Motor neuron (in vitro differentiated cells): ENCODE measurements around the gene PGRMC2. TPM values are rescaled to one million over a fixed set of nuclear protein-coding genes. Genes with fewer than 3 reads are reported as not detected.

Experiments used
- ATAC-seq, 8 experiments: fragments of 200-7000 bp; cut with Tn5 transposase; replicated peaks in 6 of 8; 2 replicates each; pipeline ENCODE4 v1.8.0; 2021; ENCODE audit warnings: mild to moderate bottlenecking in 8 of 8, moderate library complexity in 8 of 8
- H3K27ac ChIP-seq, 2 donors: fragments of 250-450 bp; sonication (Bioruptor Pico); 2 replicates each; pipeline ENCODE4 v1.9.0; 2021; ENCODE audit warnings: antibody characterized with exemption in 2 of 2, mild to moderate bottlenecking in 2 of 2, moderate library complexity in 1 of 2
- H3K4me1 ChIP-seq, 2 donors: fragments of 250-450 bp; sonication (Bioruptor Pico); replicated peaks in 1 of 2; 2 replicates each; pipeline ENCODE4 v1.6.1; 2021; ENCODE audit warnings: antibody characterized with exemption in 2 of 2, mild to moderate bottlenecking in 2 of 2, moderate library complexity in 1 of 2
- H3K4me3 ChIP-seq, 5 donors: fragments of 250-450 bp; sonication (Bioruptor Pico); 2 replicates each; pipeline ENCODE4 v1.9.0; 2021; ENCODE audit warnings: antibody characterized with exemption in 5 of 5, mild to moderate bottlenecking in 5 of 5, moderate library complexity in 4 of 5
- WGBS, 10 experiments: fragments of 450-650 bp; shearing (Covaris generic); methylation state at CpG; one replicate each; pipeline ENCODE4 v1.0.0; 2022; 5-methylcytosine and 5-hydroxymethylcytosine counted together
- in situ Hi-C, 9 experiments: fragments of 400-800 bp; cut with MboI; loops; one replicate each; pipeline ENCODE4 v1.15.0; 2021; ENCODE audit warnings: low sequenced_read_pairs in 9 of 9, low pct_unique_long_range_greater_than_20kb in 2 of 9; ENCODE audit not compliant: unreplicated experiment in 9 of 9
- total RNA-seq, 8 experiments: library from RNA; unstranded; fragments of 300-600 nt; gene quantifications; 2 replicates each; pipeline versions ENCODE4 v1.2.3 to v1.2.4, GENCODE V29; 2022

PGRMC2 gene
- total RNA-seq, 8 experiments from 2014 or later: 14.4 to 77.5 (median 22.1) TPM

- in situ Hi-C loops: no loop called here
- no peak for ATAC-seq
Measured at GRCh38 chr4:128311659-128312403, 24.2 kb upstream of the PGRMC2 start.

GRCh38 chr4:128310266-128310697, 22.7 kb upstream of the PGRMC2 start:
- in situ Hi-C loops: no loop called here
- WGBS, 10 experiments: 24 to 86% (median 50%) methylated on average over 1 to 5 of the region's 6 CpGs; no CpG with 5 or more reads in 1 of the 10 experiments
- ATAC-seq: peak in 7 of 8 experiments; percentile 60 to 100 (median 87)
- Histone ChIP-seq H3K4me1 (peaks cover 3 to 5% of the 10 kb centered on the region in 2 donors), H3K27ac (no peak overlapping the region), H3K4me3 (no peak overlapping the region)

More at GRCh38 chr4:128311659-128312403, 24.2 kb upstream of the PGRMC2 start:
- Histone ChIP-seq H3K4me3 (no peak overlapping the region), H3K27ac (no peak overlapping the region), H3K4me1 (peaks cover 3 to 5% of the 10 kb centered on the region in 2 donors)
- WGBS, 10 experiments: 43 to 91% (median 76%) methylated on average over 2 of the region's 2 CpGs; no CpG with 5 or more reads in 2 of the 10 experiments

GRCh38 chr4:128309585-128309984, 22.0 kb upstream of the PGRMC2 start:
- no peak for ATAC-seq
- in situ Hi-C loops: no loop called here
- no peak overlapping the region for H3K27ac ChIP-seq
- H3K4me1 ChIP-seq: peaks cover 3 to 5% of the 10 kb centered on the region in 2 donors
- no peak overlapping the region for H3K4me3 ChIP-seq

- Histone ChIP-seq H3K4me1 (peaks cover 3 to 5% of the 10 kb centered on the region in 2 donors), H3K27ac (no peak overlapping the region), H3K4me3 (no peak overlapping the region)
- in situ Hi-C loops: no loop called here
- 20 to 100% (median 72%) methylated on average over 1 to 2 of the region's 2 CpGs for WGBS, 10 experiments
- ATAC-seq: no peak
Measured at GRCh38 chr4:128308986-128309385, 21.4 kb upstream of the PGRMC2 start.

GRCh38 chr4:128307123-128307571, 19.5 kb upstream of the PGRMC2 start:
- in situ Hi-C loops: no loop called here

GRCh38 chr4:128305942-128306341, 18.3 kb upstream of the PGRMC2 start:
- no peak for ATAC-seq
- in situ Hi-C loops: no loop called here
- WGBS, 10 experiments: 61 to 100% (median 86%) methylated on average over 1 to 2 of the region's 2 CpGs; no CpG with 5 or more reads in 2 of the 10 experiments
- no peak overlapping the region for H3K27ac ChIP-seq
- no peak overlapping the region for H3K4me3 ChIP-seq
- peaks cover 3 to 5% of the 10 kb centered on the region in 2 donors for H3K4me1 ChIP-seq

More at GRCh38 chr4:128307123-128307571, 19.5 kb upstream of the PGRMC2 start:
- Histone ChIP-seq H3K27ac (no peak overlapping the region), H3K4me3 (no peak overlapping the region), H3K4me1 (peaks cover 3 to 5% of the 10 kb centered on the region in 2 donors)
- WGBS, 10 experiments: 29 to 57% methylated on average over 1 of the region's 1 CpG; no CpG with 5 or more reads in 8 of the 10 experiments
- peak in 3 of 8 experiments; percentile 22 to 59 (median 55) for ATAC-seq

GRCh38 chr4:128303986-128304385, 16.4 kb upstream of the PGRMC2 start:
- in situ Hi-C loops: no loop called here
- Histone ChIP-seq H3K4me3 (no peak overlapping the region), H3K27ac (no peak overlapping the region), H3K4me1 (no peaks in the 10 kb centered on the region)
- WGBS, 10 experiments: 73 to 100% (median 94%) methylated on average over 2 to 4 of the region's 4 CpGs
- ATAC-seq: no peak

- Histone ChIP-seq H3K4me3 (no peak overlapping the region), H3K27ac (no peak overlapping the region), H3K4me1 (no peaks in the 10 kb centered on the region)
- in situ Hi-C loops: no loop called here
- 80 to 100% (median 100%) methylated on average over 1 to 2 of the region's 2 CpGs; no CpG with 5 or more reads in 6 of the 10 experiments for WGBS, 10 experiments
- no peak for ATAC-seq
Measured at GRCh38 chr4:128303405-128303785, 15.8 kb upstream of the PGRMC2 start.

GRCh38 chr4:128301979-128302378, 14.4 kb upstream of the PGRMC2 start:
- Histone ChIP-seq H3K27ac (no peak overlapping the region), H3K4me3 (no peak overlapping the region), H3K4me1 (no peaks in the 10 kb centered on the region)
- peak in 3 of 8 experiments; percentile 24 to 96 (median 76) for ATAC-seq
- 65 to 100% (median 80%) methylated on average over 1 to 2 of the region's 2 CpGs; no CpG with 5 or more reads in 2 of the 10 experiments for WGBS, 10 experiments
- in situ Hi-C loops: no loop called here

GRCh38 chr4:128299848-128300247, 12.2 kb upstream of the PGRMC2 start:
- Histone ChIP-seq H3K4me3 (no peak overlapping the region), H3K27ac (no peak overlapping the region), H3K4me1 (no peaks in the 10 kb centered on the region)
- ATAC-seq: no peak
- WGBS, 10 experiments: 0 to 71% (median 34%) methylated on average over 1 of the region's 1 CpG; no CpG with 5 or more reads in 4 of the 10 experiments
- in situ Hi-C loops: loop anchor here in 1 of 9 experiments (25.0 kb wide), 1 partner anchor 512 kb away; the partner anchor contains the start of gene JADE1

- WGBS, 10 experiments: 45 to 100% (median 86%) methylated on average over 1 to 2 of the region's 2 CpGs; no CpG with 5 or more reads in 1 of the 10 experiments
- Histone ChIP-seq H3K4me1 (no peaks in the 10 kb centered on the region), H3K4me3 (no peak overlapping the region), H3K27ac (no peak overlapping the region)
- in situ Hi-C loops: loop anchor here in 1 of 9 experiments (25.0 kb wide), 1 partner anchor 513 kb away; the partner anchor contains the start of gene JADE1
- ATAC-seq: no peak
Measured at GRCh38 chr4:128298852-128299251, 11.2 kb upstream of the PGRMC2 start.

- Histone ChIP-seq H3K4me3 (no peak overlapping the region), H3K27ac (no peak overlapping the region), H3K4me1 (no peaks in the 10 kb centered on the region)
- ATAC-seq: no peak
- in situ Hi-C loops: loop anchor here in 1 of 9 experiments (25.0 kb wide), 1 partner anchor 514 kb away; the partner anchor contains the start of gene JADE1
- WGBS, 10 experiments: 60 to 94% (median 85%) methylated on average over 1 to 7 of the region's 7 CpGs
Measured at GRCh38 chr4:128298146-128298758, 10.6 kb upstream of the PGRMC2 start.

GRCh38 chr4:128295255-128295654, 7.6 kb upstream of the PGRMC2 start:
- WGBS, 10 experiments: 13 to 80% (median 80%) methylated on average over 1 of the region's 2 CpGs; no CpG with 5 or more reads in 5 of the 10 experiments
- peak in 1 of 8 experiments; percentile 94 for ATAC-seq
- no peak overlapping the region for H3K4me3 ChIP-seq
- in situ Hi-C loops: loop anchor here in 1 of 9 experiments (25.0 kb wide), 1 partner anchor 517 kb away; the partner anchor contains the start of gene JADE1
- no peak overlapping the region for H3K27ac ChIP-seq
- no peaks in the 10 kb centered on the region for H3K4me1 ChIP-seq
